Caco-2 (cell line): Measurements from ENCODE around the gene KCNQ1OT1. TPM values are rescaled to one million over a fixed set of nuclear protein-coding genes. Genes with fewer than 3 reads are reported as not detected.

Experiments used
- BruUV-seq: library from RNA; stranded (reverse); fragments of 400-500 nt; replicated peaks from 2 replicates; lab custom pipeline; 2021; lab: Mats Ljungman, UMichigan
- CTCF ChIA-PET: fragments of 300-600 bp; sonication (Branson Sonifier 250); formaldehyde crosslinking; loops from one replicate; lab custom pipeline; 2022; ENCODE audit warnings: antibody characterized with exemption; lab: Charles Lee
- POLR2A ChIA-PET: fragments of 300-600 bp; sonication (Branson Sonifier 250); formaldehyde crosslinking; loops from one replicate; lab custom pipeline; 2022; ENCODE audit warnings: antibody characterized with exemption; lab: Charles Lee
- DNase-seq, 2 experiments: peaks; one replicate each; pipeline versions ENCODE4 v3.0.0 to v3.0.0-alpha.2; 2020 to 2022
- H3K27me3 ChIP-seq: replicated peaks from 2 replicates; pipeline ENCODE4 v1.6.0; 2011; ENCODE audit warnings: low read length; ENCODE audit not compliant: control insufficient read depth, insufficient read depth
- H3K36me3 ChIP-seq: 2 replicates; pipeline ENCODE4 v1.5.1; 2011; ENCODE audit warnings: low read length; ENCODE audit not compliant: control insufficient read depth, insufficient read depth
- H3K4me1 ChIP-seq: fragments of 250-450 bp; sonication (Bioruptor Pico); 2 replicates; pipeline ENCODE4 v1.5.1; 2020; ENCODE audit warnings: mild to moderate bottlenecking
- H3K4me3 ChIP-seq: 2 replicates; pipeline ENCODE4 v1.5.1; 2011; ENCODE audit warnings: low read depth, mild to moderate bottlenecking, control low read depth, low read length
- H3K9me3 ChIP-seq: fragments of 250-450 bp; sonication (Bioruptor Pico); 2 replicates; pipeline ENCODE4 v1.5.1; 2020; ENCODE audit warnings: mild to moderate bottlenecking, moderate library complexity
- H3K27ac Mint-ChIP-seq: one replicate; pipeline ENCODE4 v1.8.0; 2022; ENCODE audit warnings: mixed read lengths; ENCODE audit not compliant: unreplicated experiment
- H3K27me3 Mint-ChIP-seq: one replicate; pipeline ENCODE4 v1.8.0; 2022; ENCODE audit warnings: mixed read lengths; ENCODE audit not compliant: insufficient read depth, unreplicated experiment
- H3K36me3 Mint-ChIP-seq: one replicate; pipeline ENCODE4 v1.8.0; 2022; ENCODE audit warnings: mild to moderate bottlenecking, mixed read lengths; ENCODE audit not compliant: insufficient read depth, unreplicated experiment
- H3K4me1 Mint-ChIP-seq: one replicate; pipeline ENCODE4 v1.8.0; 2022; ENCODE audit warnings: low read depth, mixed read lengths; ENCODE audit not compliant: unreplicated experiment
- H3K4me3 Mint-ChIP-seq: one replicate; pipeline ENCODE4 v1.8.0; 2022; ENCODE audit warnings: mild to moderate bottlenecking, moderate library complexity, mixed read lengths; ENCODE audit not compliant: unreplicated experiment
- H3K9me3 Mint-ChIP-seq: one replicate; pipeline ENCODE4 v1.8.0; 2022; ENCODE audit warnings: mixed read lengths; ENCODE audit not compliant: unreplicated experiment
- CTCF ChIP-seq, 2 experiments: fragments of 200-600 bp in 1 of 2; IDR thresholded peaks; 1 replicate in 1 of 2; 2 replicates in 1 of 2; pipeline versions ENCODE4 v1.5.1 to v1.8.0; 2011 to 2022; ENCODE audit warnings: antibody characterized with exemption in 1 of 2, control low read depth in 1 of 2, inconsistent platforms in 1 of 2, low read depth in 1 of 2, low read length in 1 of 2, mild to moderate bottlenecking in 1 of 2, moderate library complexity in 1 of 2; ENCODE audit not compliant: insufficient read depth in 1 of 2, severe bottlenecking in 1 of 2, unreplicated experiment in 1 of 2
- intact Hi-C: fragments of 100-400 bp; cut with micrococcal nuclease; formaldehyde crosslinking; loops from one replicate; pipeline ENCODE4 v1.10.0; 2022; ENCODE audit not compliant: unreplicated experiment
- total RNA-seq: library from RNA; stranded (reverse); gene quantifications from 2 replicates; pipeline ENCODE4 v1.2.3, GENCODE V29; 2022

The KCNQ1OT1 gene
- total RNA-seq, 1 experiment from 2014 or later = 7.5 TPM

GRCh38 chr11:2714871-2715270, 15.1 kb upstream of the KCNQ1OT1 start:
- Histone ChIP-seq H3K36me3 (no peaks in the 10 kb centered on the region), H3K9me3 (peaks cover 10% of the 10 kb centered on the region), H3K4me3 (no peak overlapping the region), H3K27me3 (no peaks in the 10 kb centered on the region), H3K4me1 (no peaks in the 10 kb centered on the region)
- Mint-ChIP-seq H3K27ac (no peak overlapping the region), H3K4me1 (no peaks in the 10 kb centered on the region), H3K4me3 (no peak overlapping the region), H3K9me3 (peaks cover 10% of the 10 kb centered on the region), H3K36me3 (no peaks in the 10 kb centered on the region), H3K27me3 (no peaks in the 10 kb centered on the region)
- intact Hi-C loops = no loop called here
- ChIA-PET CTCF (no interaction called here), POLR2A (no interaction called here)
- no peak for DNase-seq
- TF ChIP-seq CTCF (IDR thresholded peaks at IDR 0.05; ENCODE audit: insufficient read depth in 1 of 2, low read depth in 1 of 2, low read length in 1 of 2, severe bottlenecking in 1 of 2, unreplicated experiment in 1 of 2) = no peak
- BruUV-seq = no TSS peak

- H3K36me3 Mint-ChIP-seq = no peaks in the 10 kb centered on the region
- no peak for TF ChIP-seq CTCF (IDR thresholded peaks at IDR 0.05; ENCODE audit: insufficient read depth in 1 of 2, low read depth in 1 of 2, low read length in 1 of 2, severe bottlenecking in 1 of 2, unreplicated experiment in 1 of 2)
- Histone ChIP-seq H3K4me3 (no peak overlapping the region), H3K36me3 (no peaks in the 10 kb centered on the region), H3K9me3 (peaks cover 10% of the 10 kb centered on the region), H3K4me1 (no peaks in the 10 kb centered on the region), H3K27me3 (no peaks in the 10 kb centered on the region)
- BruUV-seq = no TSS peak
- intact Hi-C loops = no loop called here
- H3K4me3 Mint-ChIP-seq = no peak overlapping the region
- H3K27ac Mint-ChIP-seq = no peak overlapping the region
- no peak for DNase-seq
- no peaks in the 10 kb centered on the region for H3K4me1 Mint-ChIP-seq
- POLR2A ChIA-PET = interaction anchor here (0.5 kb wide), 1 partner anchor 15 kb away, joined by 3 read pairs; the partner anchor contains the start of gene KCNQ1OT1
- H3K9me3 Mint-ChIP-seq = peaks cover 13% of the 10 kb centered on the region
- CTCF ChIA-PET = no interaction called here
- H3K27me3 Mint-ChIP-seq = no peaks in the 10 kb centered on the region
These were observed 14.6 kb upstream of the KCNQ1OT1 start for GRCh38 chr11:2714463-2714800.

GRCh38 chr11:2713661-2714462, 14.1 kb upstream of the KCNQ1OT1 start:
- BruUV-seq = no TSS peak

More at GRCh38 chr11:2713661-2714462, 14.1 kb upstream of the KCNQ1OT1 start:
- H3K36me3 Mint-ChIP-seq = no peaks in the 10 kb centered on the region
- H3K9me3 Mint-ChIP-seq = peaks cover 13% of the 10 kb centered on the region
- Histone ChIP-seq H3K9me3 (peaks cover 10% of the 10 kb centered on the region), H3K4me1 (no peaks in the 10 kb centered on the region), H3K4me3 (no peak overlapping the region), H3K27me3 (no peaks in the 10 kb centered on the region), H3K36me3 (no peaks in the 10 kb centered on the region)
- H3K4me1 Mint-ChIP-seq = no peaks in the 10 kb centered on the region
- H3K27me3 Mint-ChIP-seq = no peaks in the 10 kb centered on the region
- intact Hi-C loops = no loop called here
- no peak overlapping the region for H3K27ac Mint-ChIP-seq
- ChIA-PET POLR2A (interaction anchor here (0.5 kb wide), 1 partner anchor 14 kb away, joined by 3 read pairs; the partner anchor contains the start of gene KCNQ1OT1), CTCF (no interaction called here)
- no peak for TF ChIP-seq CTCF (IDR thresholded peaks at IDR 0.05; ENCODE audit: insufficient read depth in 1 of 2, low read depth in 1 of 2, low read length in 1 of 2, severe bottlenecking in 1 of 2, unreplicated experiment in 1 of 2)
- H3K4me3 Mint-ChIP-seq = no peak overlapping the region
- no peak for DNase-seq
